ENCODE measurements around the gene KRT35.

The KRT35 gene

DNA sequence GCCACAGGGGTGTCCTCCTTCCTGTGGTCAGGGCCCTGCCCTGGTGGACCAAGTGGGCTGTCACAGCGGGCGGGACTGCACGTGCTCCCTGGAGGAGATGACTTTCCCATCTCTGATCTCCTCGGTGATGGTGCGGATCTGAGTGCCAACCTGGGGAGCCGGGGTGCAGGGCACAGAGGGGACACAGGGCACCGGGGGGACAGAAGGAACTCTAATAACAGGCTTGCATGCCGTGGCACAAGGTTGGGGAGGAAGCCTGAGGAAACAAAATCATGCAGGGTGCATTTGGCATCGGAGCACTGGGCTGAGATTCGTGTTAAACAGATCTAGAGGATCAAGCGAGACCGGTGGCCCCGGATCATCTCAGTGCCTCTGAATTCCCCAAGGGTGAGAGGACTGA, 5.4 kb upstream of the KRT35 start:
- no peak for DNase-seq

DNA sequence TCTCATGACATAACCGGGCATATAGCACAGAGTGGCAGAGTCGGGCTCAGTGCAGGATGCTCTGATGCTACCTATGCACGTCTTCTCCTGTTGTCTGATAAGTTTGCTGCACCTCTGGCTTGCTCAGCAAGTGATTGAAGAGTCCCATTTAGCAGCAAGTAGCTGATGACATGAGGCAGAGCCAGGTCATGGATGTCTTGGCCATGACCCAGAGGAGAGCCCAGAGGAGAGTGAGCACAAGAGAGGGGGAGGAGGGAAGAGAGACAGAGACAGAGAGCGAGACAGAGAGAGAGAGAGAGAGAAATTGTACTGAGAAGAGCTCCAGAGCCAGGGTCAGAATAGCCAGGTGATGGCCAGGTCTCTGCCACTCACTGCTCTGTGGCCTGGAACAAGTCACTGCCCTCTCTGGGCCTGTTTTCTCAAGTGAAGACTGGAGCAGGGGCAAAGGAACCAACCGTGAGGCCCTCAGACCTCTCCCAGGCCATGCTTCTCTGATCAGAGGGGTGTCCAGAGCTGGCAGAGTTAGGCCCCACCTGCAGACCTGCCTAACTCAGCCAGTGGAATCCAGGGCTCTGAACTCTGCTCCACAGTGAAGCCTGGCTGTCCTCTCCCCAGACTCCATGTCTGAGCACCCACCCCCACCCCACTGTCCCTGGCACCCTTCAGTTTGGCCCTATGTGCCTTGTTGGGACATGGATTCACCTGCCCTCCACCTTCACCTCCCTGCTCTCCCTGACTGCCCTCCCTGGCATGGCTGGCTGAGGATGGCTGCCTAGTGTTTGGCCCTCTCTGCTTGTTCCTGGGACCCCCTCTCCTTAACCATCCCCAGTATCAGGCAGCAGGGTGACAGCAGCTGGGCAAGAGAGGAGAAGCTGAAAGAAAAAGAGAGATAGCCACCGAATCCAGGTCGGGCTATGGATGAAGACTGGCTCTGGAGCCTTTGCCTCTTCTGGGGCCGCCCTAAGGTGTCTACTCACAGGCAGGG, 4.3 kb upstream of the KRT35 start:
- DNase-seq, result no peak

DNA sequence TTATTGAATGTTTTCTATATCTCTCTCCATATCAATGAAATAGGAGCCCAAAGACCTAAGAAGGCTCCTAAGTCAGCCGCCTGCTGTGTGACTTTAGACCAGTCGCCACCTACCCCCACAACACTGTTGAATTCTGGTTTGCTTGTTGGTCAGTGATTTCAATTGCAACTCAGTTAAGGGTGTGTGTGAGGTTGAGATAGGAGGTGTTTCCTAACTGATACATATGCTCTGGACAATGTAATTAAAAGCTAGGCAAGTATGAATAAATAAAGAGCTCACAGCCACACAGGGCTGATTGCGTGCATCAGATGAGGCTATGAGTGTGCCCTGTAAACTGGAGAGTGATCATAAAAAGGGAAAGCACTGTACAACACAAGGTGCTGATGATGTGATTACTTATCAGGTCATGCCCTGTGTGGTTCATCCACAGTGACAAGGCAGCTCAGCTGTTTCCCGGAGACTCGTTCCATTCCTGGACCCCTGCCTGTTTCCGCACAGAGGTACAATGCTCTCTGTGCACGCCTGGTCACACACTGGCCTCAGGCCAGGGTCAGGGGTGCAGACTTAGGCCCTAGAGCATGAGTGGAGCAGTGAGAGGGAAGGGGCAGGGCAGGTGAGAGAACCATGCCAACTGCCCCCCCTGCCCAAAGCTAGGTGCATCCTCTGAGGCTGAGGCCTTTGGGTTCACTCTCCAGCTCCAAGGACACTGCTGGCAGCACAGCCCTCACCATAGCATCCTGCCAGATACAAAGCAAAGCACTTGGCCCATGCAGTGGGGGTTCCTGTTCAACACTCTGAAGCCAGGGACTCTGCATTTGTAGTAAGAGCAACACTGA, 3.3 kb upstream of the KRT35 start:
- DNase-seq, result no peak

DNA sequence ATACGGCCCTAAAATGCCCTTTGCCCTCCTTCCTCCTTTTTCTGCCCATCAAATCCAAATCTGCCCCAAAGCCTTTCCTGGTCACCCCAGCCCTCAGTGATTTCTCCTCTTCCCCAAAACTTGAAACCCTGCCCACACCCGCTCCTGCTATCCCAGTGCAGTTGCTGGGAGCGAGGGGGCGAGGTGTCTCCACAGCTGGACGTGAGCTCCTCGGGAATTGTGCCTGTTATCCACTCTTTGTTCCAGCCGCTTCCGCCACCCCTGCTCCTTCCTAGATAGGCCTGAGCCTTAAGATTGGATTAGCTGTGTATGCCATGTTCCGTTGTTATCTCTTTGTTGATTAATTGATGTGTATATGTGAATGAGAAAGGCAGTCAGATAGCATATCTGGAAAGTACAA, 2.6 kb upstream of the KRT35 start:
- DNase-seq, result no peak

DNA sequence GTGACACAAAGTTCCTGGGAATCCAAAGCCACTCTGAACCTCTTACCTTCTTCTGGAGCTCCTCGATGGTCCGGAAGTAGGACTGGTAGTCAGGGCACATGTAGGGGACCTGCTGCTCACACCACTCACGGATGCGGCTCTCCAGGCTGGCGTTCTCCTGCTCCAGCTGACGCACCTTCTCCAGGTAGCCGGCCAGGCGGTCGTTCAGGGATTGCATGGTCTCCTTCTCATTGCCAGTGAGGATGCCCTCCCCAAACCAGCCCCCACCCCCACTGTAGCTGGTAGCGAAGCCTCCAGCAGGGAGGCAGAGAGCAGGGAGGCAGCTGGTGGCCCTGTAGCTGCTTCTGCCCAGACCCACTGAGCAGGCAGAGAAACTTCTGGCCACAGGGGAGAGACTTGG, 370 bp downstream of the KRT35 start:
- no peak for DNase-seq

DNA sequence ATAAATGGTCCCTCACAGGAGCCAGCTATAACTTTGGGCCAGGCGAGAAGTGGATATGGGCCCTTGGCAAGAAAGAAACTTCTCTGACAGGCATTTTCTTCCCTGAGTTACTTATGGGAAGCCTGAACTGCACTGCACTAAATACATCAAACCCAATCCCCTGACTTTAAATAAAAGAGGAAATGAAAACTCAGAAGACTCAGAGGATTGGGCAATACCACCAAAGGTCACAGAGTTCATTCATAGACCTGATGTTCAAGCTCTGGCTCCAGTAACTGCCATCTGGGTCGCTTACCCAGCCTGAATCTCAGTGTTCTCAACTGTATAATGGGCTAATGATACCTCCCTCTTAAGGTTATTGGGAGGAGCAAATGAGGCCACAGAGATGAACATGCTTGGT, 815 bp downstream of the KRT35 start:
- no peak for DNase-seq

DNA sequence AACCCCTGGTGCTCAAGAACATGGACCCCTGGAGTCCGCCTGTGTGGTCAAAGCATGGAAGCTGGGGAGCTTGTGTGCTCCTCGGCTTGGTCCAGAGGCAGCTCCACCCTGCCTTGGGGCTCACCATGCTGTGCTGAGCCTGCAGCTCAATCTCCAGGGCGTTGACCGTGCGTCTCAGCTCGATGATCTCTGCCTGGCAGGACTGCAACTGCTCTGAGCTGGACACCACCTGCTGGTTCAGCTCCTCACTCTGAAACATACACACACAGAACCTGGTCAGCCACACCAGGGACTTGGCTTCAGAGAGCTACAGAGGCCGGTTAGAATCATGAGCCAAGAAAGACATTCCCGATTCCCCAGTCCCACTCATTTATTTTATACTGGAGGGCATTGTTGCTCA, 2.7 kb downstream of the KRT35 start:
- DNase-seq, result no peak

DNA sequence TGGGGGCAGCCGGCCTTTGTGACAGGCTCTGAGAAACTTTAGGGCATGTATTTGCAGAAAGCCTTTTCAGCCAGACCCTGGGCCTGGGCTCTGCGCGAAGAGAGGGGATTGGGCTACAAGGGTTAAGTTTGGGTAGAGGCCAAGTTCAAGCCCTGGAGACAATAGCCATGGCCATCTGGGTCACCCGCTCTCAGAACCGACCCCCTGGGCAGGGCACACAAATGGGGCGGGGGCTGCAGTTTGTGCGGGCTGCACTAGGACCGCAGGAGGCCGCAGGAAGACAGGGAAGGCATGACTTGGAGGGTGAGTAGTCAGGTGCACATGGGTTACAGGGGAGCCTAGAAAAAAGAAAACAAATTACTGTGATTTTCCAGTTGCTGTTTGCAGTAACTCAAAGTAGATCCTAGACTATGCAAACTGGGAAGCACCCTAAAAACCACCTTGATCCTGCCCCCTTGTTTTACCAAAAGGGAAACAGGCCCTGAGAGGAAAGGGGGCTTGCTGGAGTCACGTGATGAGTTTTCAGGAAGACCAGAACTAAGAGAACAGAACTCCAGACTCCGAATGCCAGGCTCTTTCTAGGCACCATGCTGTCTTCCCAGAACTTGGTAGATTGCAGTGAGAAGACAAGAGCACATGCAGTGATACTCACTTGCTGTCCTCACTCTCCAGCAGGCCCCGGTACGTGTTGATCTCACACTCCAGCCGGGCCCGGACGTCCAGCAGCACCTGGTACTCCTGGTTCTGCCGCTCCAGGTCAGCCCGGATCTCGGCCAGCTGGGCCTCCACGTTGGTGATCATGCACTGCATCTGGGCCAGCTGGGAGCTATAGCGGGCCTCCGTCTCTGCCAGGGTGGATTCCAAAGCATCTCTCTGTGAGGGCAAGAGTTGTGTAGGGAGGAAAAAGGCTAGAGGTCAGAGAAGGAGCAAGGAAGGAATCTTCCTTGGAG, 3.8 kb downstream of the KRT35 start:
- DNase-seq, result no peak

DNA sequence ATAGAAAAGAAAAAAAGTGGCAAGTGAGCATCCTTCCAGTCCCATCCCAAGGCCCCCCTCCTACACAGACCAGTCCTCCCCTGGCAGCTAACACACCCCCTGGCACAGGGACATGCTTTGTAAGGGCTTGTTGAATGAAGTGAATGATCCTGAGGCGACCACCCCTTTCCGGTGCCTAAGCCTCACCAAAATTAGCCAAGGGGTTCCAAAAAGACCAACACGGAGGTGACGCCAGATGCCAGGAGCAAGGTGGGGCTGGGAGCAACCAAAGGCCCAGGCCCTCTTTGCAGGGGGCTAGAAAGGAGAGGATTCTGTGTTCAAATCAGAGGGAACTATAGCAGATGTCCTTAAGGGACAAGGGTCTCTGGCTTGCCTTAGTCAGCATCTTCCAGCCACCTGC, 5.5 kb downstream of the KRT35 start:
- no peak for DNase-seq

DNA sequence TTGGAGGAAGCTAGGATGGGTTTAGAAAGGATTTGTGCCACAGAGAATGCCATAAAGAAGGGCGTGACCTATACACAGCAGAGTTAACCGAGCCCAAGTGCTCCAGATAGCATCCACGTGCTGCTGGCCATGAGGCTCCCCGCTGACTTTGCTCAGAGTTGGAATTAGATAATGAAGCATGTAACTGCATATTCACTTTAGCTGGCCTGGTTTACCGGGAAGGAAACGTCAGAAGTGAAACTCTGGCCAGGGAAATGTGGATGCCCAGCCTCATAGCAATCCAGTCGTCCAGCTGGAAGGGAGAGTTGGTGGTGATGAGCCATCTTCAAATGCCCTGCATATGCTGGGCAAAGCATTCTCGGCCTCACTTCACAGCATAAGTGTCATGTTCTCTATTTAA, 6.1 kb downstream of the KRT35 start:
- DNase-seq, result no peak

DNA sequence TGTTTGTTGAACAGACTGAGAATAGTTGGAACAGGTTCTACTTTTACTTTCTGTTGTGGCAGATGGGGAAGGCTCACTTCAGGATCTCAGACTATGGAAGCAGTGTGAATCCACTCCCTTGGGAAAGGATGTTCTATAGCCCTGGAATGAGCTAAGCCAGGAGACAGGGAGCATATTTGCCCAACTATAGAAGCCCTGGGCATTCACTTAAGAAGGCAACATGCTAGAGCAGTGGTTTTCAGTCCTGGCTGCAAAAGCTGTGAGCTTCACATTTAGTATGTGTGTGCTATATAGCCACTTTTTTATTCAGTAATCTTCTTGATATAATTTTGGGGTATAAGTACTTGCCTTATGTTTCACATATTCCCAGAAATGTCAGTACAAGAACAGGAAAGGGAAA, 12.6 kb downstream of the KRT35 start:
- no peak for DNase-seq

DNA sequence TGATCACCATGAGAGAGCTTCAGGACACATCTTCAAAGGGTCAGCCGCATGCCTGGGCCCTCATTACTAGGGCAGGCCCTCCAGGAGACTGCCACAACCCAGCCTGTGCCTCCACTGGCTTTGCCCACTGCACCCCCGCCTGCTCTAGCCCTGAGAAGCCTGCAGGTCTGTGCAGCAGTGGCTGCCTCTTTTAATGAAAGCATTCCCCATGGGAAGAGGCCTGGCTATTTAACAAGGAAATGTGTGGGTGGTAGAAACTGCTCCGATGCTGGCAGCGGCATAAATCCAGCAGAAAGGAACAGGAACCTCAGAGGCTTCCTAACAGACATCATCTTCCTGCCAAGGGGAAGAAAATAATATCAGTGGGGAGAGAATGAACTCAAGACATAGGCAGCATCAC, 13.4 kb downstream of the KRT35 start:
- no peak for DNase-seq

DNA sequence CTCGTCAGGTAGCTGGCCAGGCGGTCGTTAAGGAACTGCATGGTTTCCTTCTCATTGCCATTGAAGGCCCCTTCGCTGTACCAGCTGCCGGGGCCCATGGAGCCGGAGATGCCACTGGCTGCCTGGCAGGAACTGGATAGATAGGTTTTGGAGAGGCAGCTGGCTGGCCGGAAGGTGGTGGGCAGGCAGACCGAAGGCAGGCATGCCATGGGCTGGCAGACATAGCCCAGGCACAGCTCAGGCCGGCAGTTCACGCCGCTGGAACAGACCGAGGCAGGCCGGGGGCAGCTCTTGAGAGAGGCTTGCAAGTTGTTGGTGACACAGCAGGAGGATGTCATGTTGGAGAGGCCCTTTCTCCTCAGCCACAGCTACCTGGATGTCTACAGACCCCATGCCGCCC, 14.0 kb downstream of the KRT35 start, which contains the start of gene KRT32:
Gene KRT32, minus strand, starts transcription at position 399 of the 400 bp plus-strand sequence. Its CDS starts 61 bp downstream, at position 338.
- no peak for DNase-seq

DNA sequence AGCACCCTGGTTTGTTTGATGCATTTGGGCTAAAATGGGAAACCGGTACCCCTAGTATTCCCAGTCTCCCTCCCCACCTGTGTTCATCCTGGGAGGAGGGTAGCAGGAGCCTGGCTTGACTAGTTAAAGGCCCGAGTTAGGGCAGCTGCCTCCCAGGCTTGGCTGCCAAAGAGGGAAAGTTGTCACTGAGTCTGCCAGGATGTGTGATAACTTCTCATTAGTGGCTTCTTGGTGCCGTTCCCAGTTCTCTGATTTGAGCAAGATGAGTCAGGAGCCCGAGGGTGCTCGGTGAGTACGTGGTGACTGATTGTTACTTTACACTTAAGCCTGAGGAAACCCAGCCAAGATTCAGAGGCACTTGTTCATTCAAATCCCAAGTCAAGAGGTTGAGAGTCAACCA, 16.3 kb downstream of the KRT35 start:
- DNase-seq, result no peak

DNA sequence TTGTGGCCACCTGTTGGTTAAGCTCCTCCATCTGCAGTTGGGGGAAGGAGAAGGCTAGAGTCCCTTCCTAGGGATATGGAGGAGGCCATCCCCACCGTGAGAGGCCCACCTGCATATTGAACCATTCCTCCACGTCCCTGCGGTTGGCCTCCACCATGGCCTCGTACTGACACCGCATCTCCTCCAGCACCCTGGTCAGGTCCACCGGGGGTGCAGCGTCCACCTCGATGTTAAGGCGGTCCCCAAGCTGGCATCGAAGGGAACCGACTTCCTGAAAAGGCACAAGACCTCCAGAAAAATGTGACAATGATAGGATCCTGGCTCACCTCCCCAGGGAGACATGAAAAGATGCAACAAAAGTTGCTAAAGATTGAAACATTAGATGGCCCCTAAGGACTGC, 16.8 kb downstream of the KRT35 start:
- no peak for DNase-seq

DNA sequence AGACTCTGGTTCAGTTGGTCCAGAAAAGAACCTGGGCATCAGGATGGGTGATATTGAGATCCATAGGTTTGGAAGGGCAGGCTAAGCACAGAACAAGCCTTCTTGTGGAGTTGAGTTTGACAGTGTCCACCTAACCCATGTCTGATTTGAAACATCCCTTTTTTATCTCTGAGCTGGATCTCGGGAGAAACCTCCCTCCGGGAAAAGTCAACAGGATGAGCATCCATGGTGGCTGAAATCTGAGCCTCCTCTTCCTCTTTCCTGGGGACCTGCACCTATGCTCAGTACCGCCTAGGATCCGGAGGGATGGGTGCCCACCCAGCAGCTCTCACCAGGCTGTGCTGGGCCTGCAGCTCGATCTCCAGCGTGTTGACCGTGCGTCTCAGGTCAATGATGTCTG, 17.2 kb downstream of the KRT35 start:
- DNase-seq, result no peak

DNA sequence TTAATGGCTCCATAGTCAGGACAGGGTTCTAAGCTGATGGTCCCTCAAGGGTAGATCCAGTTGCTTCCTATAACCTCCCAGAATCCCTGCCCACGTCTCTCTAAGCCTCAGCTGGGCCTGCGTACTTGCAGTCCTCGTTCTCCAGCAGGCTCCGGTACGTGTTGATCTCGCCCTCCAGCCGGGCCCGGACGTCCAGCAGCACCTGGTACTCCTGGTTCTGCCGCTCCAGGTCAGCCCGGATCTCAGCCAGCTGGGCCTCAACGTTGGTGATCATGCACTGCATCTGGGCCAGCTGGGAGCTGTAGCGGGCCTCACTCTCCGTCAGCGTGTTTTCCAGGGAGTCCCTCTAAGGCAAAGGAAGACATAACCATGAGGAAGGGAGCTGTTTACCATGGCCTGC, 18.2 kb downstream of the KRT35 start:
- DNase-seq, result no peak

DNA sequence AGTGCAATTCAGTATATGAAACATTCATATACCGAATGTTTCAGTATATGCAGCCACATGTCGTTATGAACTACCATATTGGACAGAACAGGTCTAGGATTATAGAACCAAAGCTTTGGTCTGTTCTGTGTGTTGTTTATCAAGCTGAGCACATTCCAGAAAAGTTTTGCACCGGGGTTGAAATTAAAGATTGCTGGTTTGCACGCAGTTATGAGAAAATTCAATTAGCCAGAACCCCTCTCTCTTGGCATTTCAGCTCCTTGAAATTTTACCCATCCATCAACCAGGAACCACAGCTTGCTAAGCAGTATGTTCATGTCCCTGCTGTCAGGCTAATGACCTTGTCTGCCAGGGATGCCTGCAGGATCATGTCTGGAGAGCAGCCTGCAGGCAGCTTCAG, 23.3 kb downstream of the KRT35 start:
- no peak for DNase-seq

DNA sequence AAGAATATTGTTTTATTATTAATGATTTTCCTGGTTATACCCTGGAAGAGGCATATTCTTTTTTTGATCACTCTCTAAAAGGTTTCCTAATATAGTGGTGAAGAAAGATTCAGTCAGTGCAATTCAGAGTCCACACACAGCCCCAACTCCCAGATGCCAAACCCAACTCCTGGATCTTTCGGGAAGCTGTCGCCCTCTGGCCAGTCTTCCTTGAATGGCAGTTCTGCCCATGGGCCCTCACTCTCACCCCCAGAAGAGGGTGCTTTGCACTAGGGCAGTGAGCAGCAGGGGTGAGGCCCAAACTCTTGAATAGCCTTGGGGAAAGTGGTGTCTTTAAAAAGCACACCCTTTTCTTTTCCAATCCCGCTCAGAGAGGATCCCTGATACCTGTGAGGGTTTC, 24.7 kb downstream of the KRT35 start:
- no peak for DNase-seq

DNA sequence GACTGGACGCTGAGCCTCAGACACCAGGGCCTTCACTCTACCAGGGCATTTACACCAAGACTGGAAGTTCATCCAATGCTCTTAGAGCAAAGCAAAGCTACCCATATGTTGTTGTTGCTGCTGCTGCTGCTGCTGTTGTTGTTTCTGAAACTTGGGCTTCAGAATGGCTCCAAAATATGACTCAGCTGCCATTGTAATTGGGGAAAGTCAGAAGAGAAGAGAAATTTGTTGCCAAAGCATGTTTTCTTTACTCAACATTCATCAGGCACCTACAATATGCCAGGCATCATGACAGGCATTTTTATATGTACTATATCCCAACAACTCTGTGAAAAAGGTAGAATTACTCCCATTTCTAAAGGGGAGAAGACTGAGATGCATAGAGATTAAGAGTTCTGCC, 25.7 kb downstream of the KRT35 start:
- DNase-seq, result no peak

DNA sequence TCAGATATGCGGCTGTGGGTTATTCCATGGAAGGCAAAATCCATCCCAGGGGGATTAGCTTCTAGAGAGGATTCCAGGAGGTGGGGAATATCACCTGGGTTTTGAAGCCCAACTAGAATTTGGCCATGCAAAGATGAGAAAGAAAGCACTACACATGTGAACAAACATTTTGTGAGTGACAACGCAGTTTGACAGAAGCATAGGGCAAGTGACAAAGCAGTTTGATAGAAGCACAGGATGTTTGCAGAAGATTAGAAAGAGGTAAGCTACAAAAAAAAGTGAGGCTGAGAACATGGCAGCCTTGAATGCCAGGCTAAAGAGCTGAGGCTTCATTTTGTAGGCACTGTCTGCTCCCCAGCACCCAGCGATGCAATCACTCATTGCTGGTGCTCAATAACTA, 27.9 kb downstream of the KRT35 start:
- DNase-seq, result no peak

DNA sequence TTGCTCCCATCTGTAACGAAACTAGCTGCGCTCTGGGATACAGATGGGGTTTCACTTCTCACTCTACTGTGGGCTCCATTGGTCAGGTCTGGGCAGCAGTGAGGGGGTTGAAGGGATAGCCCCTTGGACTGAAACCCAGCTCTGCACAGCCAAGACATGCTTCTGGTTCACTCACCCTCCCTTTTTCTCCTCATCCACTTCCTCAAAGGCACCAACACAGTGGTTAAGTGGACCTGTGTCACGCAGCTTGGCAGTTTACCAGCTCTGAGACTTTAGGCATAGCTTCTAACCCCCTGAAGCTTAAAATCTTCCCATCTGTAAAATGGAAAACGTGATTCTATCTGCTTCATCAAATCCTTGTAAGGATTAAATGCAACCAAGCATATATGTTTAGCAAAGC, 28.7 kb downstream of the KRT35 start:
- DNase-seq, result no peak
